GM21526 (cell line): Measurements from ENCODE around the gene NUP214.
"Not testable (repeated sequence)": the region's sequence is repeated elsewhere in the genome, so short reads cannot be mapped to it uniquely, and the experiment has no call there.

Source experiments
- ATAC-seq: cut with Tn5 transposase; IDR thresholded peaks from one replicate; pipeline ENCODE4 v1.9.1; 2021; ENCODE audit warnings: moderate library complexity; ENCODE audit not compliant: unreplicated experiment, low FRiP score

The NUP214 gene

DNA sequence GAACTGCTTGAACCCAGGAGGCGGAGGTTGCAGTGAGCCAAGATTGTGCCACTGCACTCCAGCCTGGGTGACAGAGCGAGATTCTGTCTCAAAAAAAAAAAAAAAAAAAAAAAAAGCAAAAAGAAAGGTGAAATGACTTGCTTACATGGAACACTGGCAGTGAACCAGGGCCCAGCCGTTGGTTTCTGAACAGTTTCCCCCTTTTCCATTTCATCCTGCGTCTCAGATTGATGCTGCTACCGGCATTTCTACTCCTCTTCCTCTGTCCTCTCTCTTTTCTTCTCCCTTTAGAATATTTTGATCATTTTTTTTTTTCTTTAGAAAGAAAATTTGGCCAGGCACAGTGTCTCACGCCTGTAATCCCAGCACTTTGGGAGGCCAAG, 10.0 kb upstream of the NUP214 start:
- not testable (repeated sequence) for ATAC-seq

DNA sequence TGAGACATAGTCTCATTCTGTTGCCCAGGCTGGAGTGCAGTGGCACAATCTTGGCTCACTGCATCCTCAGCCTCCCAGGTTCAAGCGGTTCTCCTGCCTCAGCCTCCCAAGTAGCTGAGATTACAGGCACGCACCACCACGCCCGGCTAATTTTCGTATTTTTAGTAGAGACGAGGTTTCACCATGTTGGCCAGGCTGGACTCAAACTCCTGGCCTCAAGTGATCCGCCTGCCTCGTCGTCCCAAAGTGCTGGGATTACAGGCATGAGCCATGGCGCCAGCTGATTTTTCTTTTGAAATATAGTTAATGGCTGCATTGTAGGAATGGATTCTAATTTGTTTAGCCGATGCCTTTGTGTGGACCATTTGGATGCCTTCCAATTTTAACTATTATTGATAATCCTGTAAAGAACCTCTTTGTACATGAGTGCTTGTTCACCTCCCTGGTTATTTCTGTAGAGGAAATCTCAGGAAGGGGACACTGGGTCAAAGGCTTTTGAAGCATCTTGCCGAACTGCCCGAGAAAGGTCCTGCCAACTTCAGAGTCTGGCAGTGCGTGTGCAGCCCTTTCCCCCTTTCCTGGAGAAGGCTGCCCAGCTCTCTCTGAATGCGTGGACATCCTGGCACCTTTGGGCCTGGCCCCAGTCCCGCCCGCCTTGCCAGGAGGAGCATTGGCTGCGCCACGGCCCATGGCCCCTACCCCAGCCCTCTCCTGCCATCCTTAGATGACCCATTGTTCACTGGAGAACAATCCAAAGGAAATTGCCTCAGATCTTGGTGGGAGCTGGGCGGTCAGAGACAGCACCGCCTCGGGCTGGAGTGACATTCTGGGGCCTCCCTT, 8.9 kb upstream of the NUP214 start:
- ATAC-seq, result no peak

DNA sequence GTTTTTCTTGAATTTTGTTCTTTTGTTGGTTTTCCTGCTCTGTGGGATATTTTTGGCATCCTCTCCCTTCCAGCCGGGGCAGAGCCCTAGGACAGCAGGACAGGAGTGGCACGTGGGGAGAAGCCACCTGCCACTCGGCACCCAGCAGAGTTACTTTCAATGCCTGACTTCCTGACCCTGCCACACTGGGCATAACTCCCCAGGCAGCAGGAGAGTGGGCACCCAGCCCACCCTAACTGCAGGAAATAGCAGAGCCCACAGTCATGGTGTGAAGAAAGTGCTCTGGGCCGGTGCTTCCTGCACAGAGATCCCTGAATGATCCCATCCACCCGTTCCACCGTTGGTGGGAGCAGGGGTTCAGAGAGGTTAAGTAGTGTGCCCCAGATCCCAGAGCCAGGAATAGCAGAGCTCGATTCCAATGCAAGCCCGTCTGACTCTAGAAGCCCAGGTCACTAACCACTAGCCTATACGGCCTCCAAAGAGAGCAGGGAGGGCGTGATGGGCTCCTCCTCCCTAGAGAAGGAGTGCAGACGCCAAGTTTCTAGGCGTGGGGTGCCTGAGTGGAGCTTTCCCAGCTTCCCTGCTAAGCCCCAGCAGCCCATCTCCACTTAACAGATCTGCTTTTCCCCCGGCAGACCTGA, 8.1 kb upstream of the NUP214 start:
- no peak for ATAC-seq

DNA sequence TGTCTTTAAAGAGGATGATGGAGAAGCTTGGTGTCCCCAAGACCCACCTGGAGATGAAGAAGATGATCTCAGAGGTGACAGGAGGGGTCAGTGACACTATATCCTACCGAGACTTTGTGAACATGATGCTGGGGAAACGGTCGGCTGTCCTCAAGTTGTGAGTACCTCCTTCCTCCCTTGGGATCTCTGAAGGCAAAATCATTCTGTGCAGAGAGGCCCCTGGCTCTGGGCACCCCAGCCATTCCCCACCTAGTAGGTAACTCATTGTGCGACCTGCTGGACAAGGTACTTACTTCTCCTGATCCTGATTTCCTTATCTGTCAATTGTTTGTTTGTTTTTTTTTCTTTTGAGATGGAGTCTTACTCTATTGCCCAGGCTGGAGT, 7.6 kb upstream of the NUP214 start:
- ATAC-seq, result no peak

DNA sequence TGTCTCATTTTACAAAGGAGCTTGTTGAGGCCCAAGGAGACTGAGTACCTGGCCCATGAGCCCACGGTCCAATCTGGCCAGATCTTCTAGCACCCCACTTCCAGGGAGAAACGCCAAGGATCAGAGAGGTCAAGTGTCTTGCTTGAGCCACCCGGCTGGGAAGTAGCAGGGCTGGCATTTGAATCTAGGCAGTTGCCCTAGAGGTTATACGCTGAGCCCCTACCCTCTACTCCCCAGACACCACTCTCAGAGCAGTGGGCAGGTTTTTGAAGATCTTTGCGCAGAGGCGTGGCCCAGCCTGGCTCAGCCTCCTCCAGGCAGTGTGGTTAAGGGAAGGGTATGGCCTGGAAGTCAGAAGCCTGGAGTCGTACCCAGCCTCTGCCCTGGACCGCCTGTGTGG, 5.8 kb upstream of the NUP214 start:
- ATAC-seq, result no peak

DNA sequence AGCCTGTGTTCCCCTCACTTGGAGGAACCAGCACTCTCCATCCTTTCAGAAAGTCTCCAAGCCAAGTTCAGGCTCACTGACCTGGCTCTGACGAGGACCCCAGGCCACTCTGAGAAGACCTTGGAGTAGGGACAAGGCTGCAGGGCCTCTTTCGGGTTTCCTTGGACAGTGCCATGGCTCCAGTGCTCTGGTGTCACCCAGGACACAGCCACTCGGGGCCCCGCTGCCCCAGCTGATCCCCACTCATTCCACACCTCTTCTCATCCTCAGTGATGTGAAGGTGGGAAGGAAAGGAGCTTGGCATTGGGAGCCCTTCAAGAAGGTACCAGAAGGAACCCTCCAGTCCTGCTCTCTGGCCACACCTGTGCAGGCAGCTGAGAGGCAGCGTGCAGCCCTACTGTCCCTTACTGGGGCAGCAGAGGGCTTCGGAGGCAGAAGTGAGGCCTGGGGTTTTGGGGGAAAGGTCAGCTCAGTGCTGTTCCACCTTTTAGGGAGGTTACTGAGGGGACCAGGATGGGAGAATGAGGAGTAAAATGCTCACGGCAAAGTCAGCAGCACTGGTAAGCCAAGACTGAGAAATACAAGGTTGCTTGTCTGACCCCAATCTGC, 4.7 kb upstream of the NUP214 start:
- ATAC-seq, result no peak

DNA sequence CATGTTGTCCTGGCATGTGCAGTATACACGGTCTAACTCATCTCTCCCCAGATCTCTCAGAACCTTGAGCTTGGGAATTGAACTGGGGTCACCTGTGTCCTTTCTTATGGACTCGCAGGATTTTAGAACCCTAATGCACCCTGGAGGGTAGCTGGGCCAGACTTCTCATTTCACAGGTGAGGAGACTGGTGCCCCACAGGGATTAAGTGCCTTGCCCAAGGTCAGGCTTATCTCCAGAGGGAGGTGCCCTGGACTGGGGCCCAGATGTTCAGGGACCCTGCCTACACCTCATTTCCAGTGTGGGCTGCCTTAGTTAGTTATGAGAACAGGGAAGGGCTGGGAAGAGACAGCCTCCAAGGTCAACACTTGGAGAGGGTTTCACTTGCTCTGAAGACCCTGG, 4.0 kb upstream of the NUP214 start:
- no peak for ATAC-seq

DNA sequence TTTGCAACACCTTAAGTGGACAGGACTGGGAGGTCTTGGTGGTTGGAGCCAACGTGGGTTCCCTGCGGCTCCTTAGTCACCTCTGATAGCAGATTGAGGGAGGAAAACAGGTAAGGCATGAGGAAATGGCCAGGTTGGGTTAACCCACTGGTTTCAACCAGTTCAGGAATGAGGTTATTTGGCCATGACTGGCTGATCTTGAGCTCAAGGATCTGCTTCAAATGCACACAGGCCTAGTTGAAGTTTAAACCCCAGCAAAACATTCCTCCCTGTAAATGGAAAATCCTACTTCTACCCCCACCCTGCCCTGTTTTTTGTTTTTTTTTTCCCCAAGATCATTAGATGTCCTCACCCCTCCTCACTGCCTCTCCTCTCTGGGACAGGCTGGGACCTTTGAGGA, 3.2 kb upstream of the NUP214 start:
- ATAC-seq, result no peak

DNA sequence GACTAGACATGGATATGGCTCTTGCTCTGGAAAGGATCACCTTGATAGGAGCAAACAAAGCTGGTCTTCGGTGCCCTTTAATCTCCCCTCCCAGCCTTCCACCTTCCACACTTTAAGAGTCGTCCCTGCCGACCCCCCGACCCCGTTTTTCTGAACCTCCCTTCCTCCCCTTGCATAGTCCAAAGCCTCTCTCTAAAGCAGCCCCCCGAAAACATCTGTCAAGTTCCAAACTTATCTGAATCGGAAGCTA, 423 bp upstream of the NUP214 start:
- peak; percentile 3 for ATAC-seq

DNA sequence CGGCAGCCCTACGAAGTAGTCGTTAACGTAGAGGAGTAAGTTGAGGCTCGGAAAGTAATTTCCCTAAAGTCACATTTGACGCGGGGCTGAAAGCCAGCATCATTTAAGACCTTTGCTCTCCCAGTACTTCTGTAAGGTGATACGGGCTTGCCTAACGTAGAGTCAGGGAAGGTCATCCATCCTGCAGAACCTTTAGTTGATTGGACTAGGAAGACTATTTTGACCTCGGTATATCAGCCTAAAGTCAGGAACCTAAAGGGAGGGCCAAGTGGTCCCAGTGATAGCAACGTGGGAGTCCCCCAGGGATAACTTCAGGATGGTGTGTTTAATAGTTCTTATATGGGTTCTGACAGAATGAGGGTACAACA, 657 bp downstream of the NUP214 start:
- ATAC-seq, result no peak

DNA sequence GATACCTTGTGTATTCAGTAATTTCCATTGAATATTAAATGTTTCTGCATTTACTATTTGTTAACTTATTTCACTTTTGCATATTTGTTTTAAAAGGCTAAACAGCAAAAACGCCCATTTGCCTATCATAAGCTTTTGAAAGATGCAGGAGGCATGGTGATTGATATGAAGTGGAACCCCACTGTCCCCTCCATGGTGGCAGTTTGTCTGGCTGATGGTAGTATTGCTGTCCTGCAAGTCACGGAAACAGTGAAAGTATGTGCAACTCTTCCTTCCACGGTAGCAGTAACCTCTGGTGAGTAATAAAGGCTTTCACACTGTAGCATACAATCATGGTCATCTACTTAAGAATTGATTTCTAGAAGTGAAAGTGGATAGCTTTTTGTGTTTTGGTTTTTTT, 3.8 kb downstream of the NUP214 start:
- no peak for ATAC-seq

DNA sequence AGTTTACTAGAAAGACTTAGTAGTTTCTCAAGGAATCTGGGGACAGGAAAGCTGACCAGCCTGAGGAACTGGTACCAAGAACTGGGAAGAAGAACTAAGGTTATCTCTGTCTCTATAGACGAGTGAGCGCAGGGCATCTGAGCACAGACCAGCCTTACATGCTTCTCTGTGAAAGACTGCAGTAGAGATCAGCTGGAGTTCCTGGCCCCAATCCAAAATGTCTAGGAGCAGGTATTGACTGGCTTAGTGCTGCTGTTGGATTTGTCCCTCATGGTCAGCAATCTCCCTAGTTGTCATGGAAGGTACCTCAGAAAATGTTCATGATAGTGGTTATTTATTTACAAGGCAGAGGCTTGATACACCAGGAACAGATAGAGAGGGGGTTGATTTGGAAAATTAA, 13.3 kb downstream of the NUP214 start:
- ATAC-seq, result no peak

DNA sequence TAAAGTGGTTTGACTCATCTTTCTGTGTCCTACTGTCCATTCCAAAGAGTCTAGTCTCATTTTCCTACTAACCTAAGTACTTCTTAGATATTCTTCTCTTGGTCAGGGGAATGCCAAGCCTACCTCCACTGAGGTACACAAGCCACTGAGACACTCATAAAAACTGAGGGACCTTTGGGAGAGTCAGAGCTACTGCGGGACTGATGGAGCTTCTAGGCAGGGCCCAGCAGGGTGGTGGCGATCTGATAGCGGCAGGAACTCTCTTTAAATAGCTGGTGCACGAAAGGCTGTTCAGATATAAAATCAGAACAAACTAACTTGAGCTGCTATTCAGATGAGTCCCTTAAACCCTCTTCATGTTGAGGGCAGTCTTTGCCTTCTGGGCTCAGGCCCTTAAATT, 14.7 kb downstream of the NUP214 start:
- ATAC-seq, result no peak

DNA sequence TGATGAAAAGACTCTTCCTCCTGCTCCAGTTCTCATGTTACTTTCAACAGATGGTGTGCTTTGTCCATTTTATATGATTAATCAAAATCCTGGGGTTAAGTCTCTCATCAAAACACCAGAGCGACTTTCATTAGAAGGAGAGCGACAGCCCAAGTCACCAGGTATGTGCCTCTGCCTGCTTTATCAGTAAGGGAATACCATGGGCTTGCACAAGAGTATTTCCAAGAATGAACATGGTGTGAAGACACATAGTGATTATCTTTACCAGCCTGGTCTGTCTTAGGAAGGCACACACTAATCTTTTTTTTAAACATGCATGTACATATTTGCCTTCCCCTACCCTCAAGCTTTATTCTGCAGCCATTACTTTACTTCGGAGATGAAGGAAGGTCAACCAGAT, 15.2 kb downstream of the NUP214 start:
- ATAC-seq, result no peak

DNA sequence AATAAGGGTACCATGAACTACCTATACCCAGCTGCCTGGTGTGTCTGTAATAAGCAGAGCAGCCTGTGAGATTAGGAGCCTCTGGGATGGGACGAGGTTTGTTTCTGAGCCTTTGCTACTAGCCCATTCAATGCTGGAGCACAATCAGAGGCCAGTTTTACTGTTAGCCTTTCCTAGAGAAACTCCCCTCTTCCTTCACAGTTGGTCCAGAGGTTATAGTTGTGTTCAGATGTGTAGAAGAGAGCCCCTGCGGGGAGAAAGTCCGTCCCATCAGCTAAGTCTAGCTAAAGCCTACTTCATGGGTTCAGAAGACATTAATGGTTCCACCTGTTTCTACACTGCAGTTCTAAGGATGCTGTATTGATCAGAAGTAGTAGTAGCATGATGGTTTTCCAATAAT, 16.8 kb downstream of the NUP214 start:
- ATAC-seq, result no peak

DNA sequence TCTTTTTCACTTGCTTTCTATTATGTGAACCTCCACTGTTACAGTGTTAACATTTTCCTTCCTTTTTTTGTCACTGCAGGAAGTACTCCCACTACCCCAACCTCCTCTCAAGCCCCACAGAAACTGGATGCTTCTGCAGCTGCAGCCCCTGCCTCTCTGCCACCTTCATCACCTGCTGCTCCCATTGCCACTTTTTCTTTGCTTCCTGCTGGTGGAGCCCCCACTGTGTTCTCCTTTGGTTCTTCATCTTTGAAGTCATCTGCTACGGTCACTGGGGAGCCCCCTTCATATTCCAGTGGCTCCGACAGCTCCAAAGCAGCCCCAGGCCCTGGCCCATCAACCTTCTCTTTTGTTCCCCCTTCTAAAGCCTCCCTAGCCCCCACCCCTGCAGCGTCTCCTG, 18.8 kb downstream of the NUP214 start:
- no peak for ATAC-seq

DNA sequence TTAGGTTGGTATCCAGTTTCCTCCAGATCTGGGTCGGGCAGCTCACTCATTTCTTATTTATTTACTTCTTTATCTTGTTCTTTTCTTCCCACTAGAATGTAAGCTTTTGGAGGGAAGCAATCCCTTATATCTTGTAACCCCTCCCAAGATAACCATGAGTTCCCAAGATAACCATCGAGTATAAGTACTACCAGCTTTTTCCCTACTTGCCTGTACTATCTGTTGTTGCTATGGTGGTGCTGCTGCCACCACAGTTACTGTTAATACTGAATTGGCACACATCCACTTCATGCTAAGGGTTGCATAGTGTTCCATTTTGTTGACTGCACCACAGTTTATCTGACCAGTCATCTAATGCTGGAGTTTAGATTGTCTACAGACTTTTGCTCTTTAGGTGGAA, 19.9 kb downstream of the NUP214 start:
- ATAC-seq, result no peak

DNA sequence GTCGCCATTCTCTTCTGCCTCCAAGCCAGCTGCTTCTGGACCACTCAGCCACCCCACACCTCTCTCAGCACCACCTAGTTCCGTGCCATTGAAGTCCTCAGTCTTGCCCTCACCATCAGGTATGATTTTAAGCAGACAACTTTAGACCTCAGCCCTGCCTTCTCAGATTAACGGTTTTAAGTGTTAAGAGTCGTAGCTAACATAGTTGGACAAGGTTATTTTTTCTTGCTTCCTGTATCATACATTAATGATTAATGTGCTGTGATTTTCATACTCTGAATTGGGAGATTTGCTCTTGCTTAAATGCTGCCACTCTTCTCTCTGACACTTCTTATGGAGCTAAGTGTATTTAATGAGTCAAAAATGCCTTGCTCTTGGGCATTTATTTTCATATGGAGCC, 20.8 kb downstream of the NUP214 start:
- no peak for ATAC-seq

DNA sequence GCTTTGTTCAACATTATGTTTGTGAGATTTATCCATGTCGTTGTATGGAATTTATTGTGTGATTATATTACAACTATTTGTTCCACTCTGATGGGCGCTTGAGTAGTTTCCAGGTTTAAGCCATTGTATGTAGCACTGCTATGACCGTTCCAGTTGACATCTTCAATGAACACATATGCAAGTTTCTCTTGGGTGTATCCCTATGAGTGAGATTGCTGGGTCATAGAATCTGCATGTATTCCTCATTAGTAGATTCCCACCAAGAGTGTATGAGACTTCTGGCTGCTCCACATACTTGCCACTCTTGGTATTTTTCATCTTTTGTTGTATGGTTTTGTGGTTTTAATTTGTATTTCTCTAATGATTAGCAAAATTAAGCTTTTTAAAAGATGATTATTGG, 22.9 kb downstream of the NUP214 start:
- no peak for ATAC-seq

DNA sequence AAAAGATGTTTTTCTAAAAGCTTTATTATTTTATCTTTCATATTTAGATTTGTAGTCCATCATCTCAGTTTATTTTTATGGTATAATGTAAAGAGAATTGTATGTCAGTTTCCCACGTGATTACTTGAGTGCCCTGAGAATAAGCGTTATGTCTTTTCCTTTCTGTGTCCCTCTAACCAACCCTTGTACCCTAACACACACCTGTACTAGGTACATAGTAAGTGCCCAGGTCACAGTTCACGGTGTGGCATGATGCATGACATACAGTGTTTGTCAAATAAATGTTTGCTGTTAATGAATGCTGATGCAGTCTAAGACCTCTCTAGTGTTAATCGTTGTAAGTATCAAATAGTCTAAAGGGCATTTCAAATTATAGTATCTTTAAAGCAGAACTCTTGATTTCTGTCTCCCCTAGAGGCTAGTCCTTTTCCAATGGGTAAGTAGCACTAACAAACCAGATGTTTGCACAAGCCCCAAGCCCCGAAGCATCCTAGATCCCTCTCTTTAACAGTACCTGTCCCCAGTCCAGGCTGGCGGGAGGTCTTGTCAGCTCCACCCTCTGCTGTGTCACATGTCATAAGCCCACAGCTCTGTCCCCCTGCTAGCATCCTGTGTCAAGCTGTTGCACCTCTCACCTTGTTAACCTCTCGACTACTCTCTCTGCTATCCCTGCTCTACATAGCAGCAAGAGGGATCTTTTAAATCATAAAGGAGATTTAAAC, 23.7 kb downstream of the NUP214 start:
- no peak for ATAC-seq

DNA sequence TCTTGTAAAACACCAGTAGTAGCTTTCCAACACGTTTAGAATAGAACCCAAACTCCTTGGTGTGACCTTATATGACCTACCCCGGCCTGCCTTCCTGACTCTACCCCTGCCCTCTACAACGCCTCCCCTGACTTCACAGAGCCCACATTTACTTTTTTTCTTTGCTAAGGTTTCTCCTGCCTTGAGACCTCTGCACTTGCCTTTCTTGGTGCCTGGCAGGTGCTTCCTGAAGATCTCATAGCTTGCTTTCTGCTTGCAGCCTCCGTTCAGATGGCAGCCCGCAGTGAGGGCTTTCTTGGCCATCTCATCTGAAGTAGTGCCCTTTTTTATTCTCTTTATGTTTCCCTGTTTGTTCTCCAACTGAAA, 24.3 kb downstream of the NUP214 start:
- ATAC-seq, result no peak

DNA sequence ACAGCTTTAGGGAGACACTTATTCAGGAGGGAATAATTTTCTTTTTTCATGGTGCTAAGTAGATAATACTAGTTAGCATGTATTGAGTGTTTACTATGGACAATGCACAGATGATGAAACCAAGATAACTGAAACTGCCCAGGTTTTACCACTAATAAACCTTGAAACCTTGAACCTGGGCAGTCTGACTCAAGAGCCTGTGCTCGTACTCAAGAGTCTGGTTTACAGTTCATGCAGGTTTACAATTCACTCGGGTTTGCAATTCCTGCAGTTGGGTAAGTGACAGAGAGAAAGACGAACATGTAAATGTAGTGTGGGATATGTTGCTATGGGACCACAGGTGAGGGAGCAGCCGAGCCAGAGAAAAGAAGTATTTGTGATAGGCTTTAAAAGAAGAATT, 28.2 kb downstream of the NUP214 start:
- no peak for ATAC-seq
